LNCAP (cell line): ENCODE results near the gene PAK4.

Experiments
- TF ChIP-seq, protein P1 (sequence below): fragments of 450-650 bp; IDR thresholded peaks from 2 replicates; pipeline ENCODE4 v1.5.1; 2017; ENCODE audit warnings: mild to moderate bottlenecking

Gene PAK4

DNA sequence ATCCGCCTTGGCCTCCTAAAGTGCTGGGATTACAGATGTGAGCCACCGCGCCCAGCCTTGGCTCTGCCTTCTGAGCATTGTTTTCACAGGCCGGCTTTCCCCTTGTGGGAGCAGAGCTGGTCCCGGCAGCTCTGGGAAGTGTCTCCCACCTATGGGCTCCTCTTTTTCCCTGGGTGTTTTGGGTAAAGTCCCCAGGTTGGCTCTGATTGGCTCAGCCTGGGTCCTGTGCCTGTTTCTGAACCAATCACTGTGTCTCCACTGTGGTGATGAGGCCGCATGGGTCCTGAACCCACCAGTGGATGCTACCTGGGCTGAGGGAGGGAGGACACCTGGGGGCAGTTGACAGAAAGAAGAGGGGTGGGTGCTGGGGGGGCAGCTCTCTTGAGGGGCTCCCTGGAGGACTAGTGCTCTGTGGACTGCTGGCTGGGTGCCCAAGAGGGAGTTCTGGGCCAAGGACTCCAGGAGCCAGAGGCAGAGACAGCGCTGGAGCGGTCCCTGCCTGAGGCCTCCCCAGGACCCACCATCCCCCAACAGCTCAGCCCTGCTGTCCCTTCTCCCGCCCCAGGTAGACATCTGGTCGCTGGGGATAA, 51.6 kb downstream of the PAK4 start:
- TF ChIP-seq, protein P1, sequence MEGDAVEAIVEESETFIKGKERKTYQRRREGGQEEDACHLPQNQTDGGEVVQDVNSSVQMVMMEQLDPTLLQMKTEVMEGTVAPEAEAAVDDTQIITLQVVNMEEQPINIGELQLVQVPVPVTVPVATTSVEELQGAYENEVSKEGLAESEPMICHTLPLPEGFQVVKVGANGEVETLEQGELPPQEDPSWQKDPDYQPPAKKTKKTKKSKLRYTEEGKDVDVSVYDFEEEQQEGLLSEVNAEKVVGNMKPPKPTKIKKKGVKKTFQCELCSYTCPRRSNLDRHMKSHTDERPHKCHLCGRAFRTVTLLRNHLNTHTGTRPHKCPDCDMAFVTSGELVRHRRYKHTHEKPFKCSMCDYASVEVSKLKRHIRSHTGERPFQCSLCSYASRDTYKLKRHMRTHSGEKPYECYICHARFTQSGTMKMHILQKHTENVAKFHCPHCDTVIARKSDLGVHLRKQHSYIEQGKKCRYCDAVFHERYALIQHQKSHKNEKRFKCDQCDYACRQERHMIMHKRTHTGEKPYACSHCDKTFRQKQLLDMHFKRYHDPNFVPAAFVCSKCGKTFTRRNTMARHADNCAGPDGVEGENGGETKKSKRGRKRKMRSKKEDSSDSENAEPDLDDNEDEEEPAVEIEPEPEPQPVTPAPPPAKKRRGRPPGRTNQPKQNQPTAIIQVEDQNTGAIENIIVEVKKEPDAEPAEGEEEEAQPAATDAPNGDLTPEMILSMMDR = no peak

GRCh38 chr19:39177736-39178135, 52.1 kb downstream of the PAK4 start:
- TF ChIP-seq, protein P1 = no peak

DNA sequence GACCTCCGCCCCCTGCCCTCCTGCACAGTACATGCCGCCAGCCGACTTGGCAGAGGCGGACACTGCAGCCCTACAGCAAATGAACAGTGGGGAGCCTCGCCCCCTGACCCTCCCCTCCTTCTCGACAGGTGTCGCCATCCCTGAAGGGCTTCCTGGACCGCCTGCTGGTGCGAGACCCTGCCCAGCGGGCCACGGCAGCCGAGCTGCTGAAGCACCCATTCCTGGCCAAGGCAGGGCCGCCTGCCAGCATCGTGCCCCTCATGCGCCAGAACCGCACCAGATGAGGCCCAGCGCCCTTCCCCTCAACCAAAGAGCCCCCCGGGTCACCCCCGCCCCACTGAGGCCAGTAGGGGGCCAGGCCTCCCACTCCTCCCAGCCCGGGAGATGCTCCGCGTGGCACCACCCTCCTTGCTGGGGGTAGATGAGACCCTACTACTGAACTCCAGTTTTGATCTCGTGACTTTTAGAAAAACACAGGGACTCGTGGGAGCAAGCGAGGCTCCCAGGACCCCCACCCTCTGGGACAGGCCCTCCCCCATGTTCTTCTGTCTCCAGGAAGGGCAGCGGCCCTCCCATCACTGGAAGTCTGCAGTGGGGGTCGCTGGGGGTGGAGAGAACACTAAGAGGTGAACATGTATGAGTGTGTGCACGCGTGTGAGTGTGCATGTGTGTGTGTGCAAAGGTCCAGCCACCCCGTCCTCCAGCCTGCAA, 52.9 kb downstream of the PAK4 start:
- TF ChIP-seq, protein P1 = no peak

DNA sequence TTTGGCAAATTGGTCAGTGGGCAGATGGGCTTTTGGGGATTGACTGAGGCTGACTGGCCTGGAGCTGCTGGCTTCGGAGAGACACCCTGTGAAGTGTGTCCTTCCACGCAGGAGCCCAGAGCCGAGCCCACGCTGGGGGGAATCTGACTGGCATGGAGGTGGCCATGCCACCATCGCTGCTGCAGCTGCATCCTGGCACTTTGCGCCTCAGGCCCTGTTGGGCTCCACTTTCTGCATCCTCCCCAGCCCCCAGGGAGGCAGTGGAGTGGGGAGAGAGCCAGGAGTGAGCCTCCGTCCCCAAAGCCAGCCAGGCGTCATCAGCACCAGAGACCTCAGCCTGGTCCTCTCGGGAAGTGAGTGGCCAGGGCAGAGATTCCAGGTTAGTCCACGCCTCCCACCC, 54.2 kb downstream of the PAK4 start:
- TF ChIP-seq, protein P1 = no peak

- TF ChIP-seq, protein P1 = no peak
Measured at GRCh38 chr19:39180749-39181148, 55.2 kb downstream of the PAK4 start.

DNA sequence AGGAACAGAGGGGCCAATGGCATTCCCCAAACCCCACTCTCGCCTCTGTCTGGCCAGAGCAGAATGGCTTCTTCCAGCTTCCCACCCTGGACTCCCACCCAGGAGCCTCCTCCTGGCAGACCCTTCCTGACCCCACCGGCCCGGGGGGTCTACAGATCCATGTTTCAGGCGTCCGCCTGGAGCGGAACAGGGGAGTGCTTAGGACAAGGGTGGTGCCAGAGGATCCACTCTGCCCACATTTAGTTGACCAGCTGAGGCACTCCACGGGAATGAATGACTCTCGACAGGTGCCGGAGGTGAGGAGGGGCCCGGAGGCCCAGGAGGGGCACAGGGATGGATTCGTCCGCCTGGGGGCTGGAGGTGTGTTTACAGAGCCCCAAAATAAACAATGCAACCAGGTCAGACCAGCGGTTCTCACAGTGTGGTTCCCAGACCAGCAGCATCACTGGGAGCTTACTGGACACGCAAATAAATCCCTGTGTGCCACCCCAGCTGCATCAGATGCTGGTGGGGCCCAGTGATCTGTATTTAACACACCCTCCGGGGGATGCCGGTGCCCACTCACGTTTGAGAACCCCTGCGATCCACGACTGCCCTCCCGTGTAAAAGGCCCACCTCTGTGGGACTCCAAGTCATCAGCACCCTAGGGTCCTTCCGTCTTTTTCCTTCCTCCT, 56.1 kb downstream of the PAK4 start:
- TF ChIP-seq, protein P1 = no peak

GRCh38 chr19:39182174-39182505, 56.6 kb downstream of the PAK4 start:
- TF ChIP-seq, protein P1 = no peak
